PFSK-1 (cell line): ENCODE data around the gene GRAMD1B.

Source experiments
- POLR2AphosphoS5 ChIP-seq: IDR thresholded peaks from 2 replicates; pipeline ENCODE4 v1.6.1; 2012; ENCODE audit warnings: low read depth, mild to moderate bottlenecking, control low read depth, low read length, moderate library complexity
- SIN3A ChIP-seq: IDR thresholded peaks from 2 replicates; pipeline ENCODE4 v1.6.1; 2012; ENCODE audit warnings: mild to moderate bottlenecking, low read length, moderate library complexity, borderline replicate concordance; ENCODE audit not compliant: insufficient read depth

- TF ChIP-seq SIN3A (no peak), POLR2AphosphoS5 (no peak)
These were observed 194.9 kb downstream of the GRAMD1B start for GRCh38 chr11:123624974-123625373.
